ENCODE measurements around the gene EBF3. TPM values are rescaled to one million over a fixed set of nuclear protein-coding genes. Genes with fewer than 3 reads are reported as not detected.

The EBF3 gene
- total RNA-seq, 1 experiment from 2014 or later = 0.64 TPM

GRCh38 chr10:130000918-130001317 is 36.8 kb upstream of the EBF3 start:
- BruUV-seq (replicated peaks) = no TSS peak
- Histone ChIP-seq H3K9me3 (ENCODE audit: control insufficient read depth, insufficient read depth, low read depth, low read length) (no peaks in the 10 kb centered on the region), H3K36me3 (ENCODE audit: control insufficient read depth, insufficient read depth, low read length) (no peaks in the 10 kb centered on the region), H3K27ac (ENCODE audit: low read length) (no peak overlapping the region), H3K4me3 (ENCODE audit: low read depth in 2 of 2, low read length in 2 of 2) (no peak overlapping the region), H3K27me3 (ENCODE audit: control insufficient read depth, insufficient read depth, low read length) (peaks cover 11% of the 10 kb centered on the region), H3K4me1 (ENCODE audit: control insufficient read depth, insufficient read depth, low read length) (no peaks in the 10 kb centered on the region)
- ChIA-PET CTCF (no interaction called here), POLR2A (no interaction called here)
- intact Hi-C loops (cut with micrococcal nuclease; ENCODE audit: unreplicated experiment) = no loop called here
- in situ Hi-C loops (cut with HindIII; ENCODE audit: low pct_unique_long_range_greater_than_20kb, low sequenced_read_pairs) = no loop called here
- TF ChIP-seq CTCF (IDR thresholded peaks at IDR 0.05) = no peak
- TF ChIP-seq SIN3A (IDR thresholded peaks at IDR 0.05; ENCODE audit: borderline replicate concordance, insufficient read depth, low read depth, low read length) = no peak
- no peak for TF ChIP-seq POLR2AphosphoS5 (IDR thresholded peaks at IDR 0.05; ENCODE audit: low read depth, low read length)
- no peak for TF ChIP-seq REST (IDR thresholded peaks at IDR 0.05; ENCODE audit: insufficient read depth in 1 of 2, low read depth in 2 of 2, low read length in 1 of 2)
- TF ChIP-seq TCF7L2 (IDR thresholded peaks at IDR 0.05; ENCODE audit: low read depth, low read length) = no peak
- DNase-seq (ENCODE audit: low read depth, low spot score) (no peak), ATAC-seq (no peak)

- ChIA-PET POLR2A (no interaction called here), CTCF (no interaction called here)
- H3K27ac ChIP-seq (ENCODE audit: low read length) = no peak overlapping the region
- BruUV-seq (replicated peaks) = no TSS peak
- H3K27me3 ChIP-seq (ENCODE audit: control insufficient read depth, insufficient read depth, low read length) = 0 out of 2 replicates have a peak, but pooled peaks cover 2% of the 10 kb centered on the region
- intact Hi-C loops (cut with micrococcal nuclease; ENCODE audit: unreplicated experiment) (no loop called here), in situ Hi-C loops (cut with HindIII; ENCODE audit: low pct_unique_long_range_greater_than_20kb, low sequenced_read_pairs) (no loop called here)
- H3K4me3 ChIP-seq (ENCODE audit: low read depth in 2 of 2, low read length in 2 of 2) = no peak overlapping the region
- ATAC-seq (no peak), DNase-seq (ENCODE audit: low read depth, low spot score) (no peak)
- H3K4me1 ChIP-seq (ENCODE audit: control insufficient read depth, insufficient read depth, low read length) = no peaks in the 10 kb centered on the region
- TF ChIP-seq REST (IDR thresholded peaks at IDR 0.05; ENCODE audit: insufficient read depth in 1 of 2, low read depth in 2 of 2, low read length in 1 of 2) = no peak
- no peak for TF ChIP-seq SIN3A (IDR thresholded peaks at IDR 0.05; ENCODE audit: borderline replicate concordance, insufficient read depth, low read depth, low read length)
- TF ChIP-seq POLR2AphosphoS5 (IDR thresholded peaks at IDR 0.05; ENCODE audit: low read depth, low read length) = no peak
- TF ChIP-seq CTCF (IDR thresholded peaks at IDR 0.05) = no peak
- TF ChIP-seq TCF7L2 (IDR thresholded peaks at IDR 0.05; ENCODE audit: low read depth, low read length) = no peak
- H3K36me3 ChIP-seq (ENCODE audit: control insufficient read depth, insufficient read depth, low read length) = no peaks in the 10 kb centered on the region
- no peaks in the 10 kb centered on the region for H3K9me3 ChIP-seq (ENCODE audit: control insufficient read depth, insufficient read depth, low read depth, low read length)
Observed at GRCh38 chr10:129999140-129999539, 35.1 kb upstream of the EBF3 start.
